Measurements from ENCODE around the gene ABR.

The ABR gene

DNA sequence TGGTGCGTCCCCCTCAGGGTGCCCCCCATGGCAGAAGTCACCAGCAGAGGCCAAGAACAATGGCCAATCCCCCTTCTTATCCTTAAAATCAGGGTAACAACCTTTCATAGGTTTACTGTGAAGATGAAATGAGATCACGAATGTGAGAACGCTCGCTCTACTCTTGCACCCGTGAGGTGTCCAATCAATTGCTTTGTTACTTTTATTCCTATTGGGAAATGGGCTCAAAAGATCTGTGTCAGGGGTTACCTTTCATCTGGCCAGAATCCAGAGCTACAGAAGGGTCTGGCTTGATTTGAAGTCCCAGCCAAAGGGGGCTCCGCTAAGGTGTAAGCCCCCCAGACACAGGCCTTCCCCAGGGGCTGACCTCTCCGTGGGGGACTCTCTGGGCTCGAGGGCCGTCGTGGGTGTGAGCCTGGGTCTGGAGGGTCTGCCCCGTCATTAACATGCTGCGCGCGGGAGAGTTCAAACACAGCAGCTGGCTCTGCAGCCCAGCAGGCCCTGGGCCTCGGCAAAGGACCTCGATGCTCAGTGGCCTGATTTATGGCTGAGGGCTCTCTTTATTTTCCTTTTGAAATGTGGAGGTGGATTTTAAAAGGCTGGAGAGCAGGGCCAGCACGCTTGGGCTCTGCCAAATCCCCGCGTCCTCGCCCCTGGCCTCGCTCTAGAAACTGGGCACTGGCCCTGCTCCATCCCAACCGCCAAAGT is 10.4 kb downstream of the ABR start:
- H3K4me3 ChIP-seq (ENCODE audit: low read depth, low read length) = no peak overlapping the region
- TF ChIP-seq, protein P1, sequence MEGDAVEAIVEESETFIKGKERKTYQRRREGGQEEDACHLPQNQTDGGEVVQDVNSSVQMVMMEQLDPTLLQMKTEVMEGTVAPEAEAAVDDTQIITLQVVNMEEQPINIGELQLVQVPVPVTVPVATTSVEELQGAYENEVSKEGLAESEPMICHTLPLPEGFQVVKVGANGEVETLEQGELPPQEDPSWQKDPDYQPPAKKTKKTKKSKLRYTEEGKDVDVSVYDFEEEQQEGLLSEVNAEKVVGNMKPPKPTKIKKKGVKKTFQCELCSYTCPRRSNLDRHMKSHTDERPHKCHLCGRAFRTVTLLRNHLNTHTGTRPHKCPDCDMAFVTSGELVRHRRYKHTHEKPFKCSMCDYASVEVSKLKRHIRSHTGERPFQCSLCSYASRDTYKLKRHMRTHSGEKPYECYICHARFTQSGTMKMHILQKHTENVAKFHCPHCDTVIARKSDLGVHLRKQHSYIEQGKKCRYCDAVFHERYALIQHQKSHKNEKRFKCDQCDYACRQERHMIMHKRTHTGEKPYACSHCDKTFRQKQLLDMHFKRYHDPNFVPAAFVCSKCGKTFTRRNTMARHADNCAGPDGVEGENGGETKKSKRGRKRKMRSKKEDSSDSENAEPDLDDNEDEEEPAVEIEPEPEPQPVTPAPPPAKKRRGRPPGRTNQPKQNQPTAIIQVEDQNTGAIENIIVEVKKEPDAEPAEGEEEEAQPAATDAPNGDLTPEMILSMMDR (IDR thresholded peaks at IDR 0.05; ENCODE audit: low read depth, low read length, missing control alignments) = no peak
- no peak for DNase-seq (ENCODE audit: low read depth)
- in situ Hi-C loops (cut with HindIII; ENCODE audit: low sequenced_read_pairs) = no loop called here

DNA sequence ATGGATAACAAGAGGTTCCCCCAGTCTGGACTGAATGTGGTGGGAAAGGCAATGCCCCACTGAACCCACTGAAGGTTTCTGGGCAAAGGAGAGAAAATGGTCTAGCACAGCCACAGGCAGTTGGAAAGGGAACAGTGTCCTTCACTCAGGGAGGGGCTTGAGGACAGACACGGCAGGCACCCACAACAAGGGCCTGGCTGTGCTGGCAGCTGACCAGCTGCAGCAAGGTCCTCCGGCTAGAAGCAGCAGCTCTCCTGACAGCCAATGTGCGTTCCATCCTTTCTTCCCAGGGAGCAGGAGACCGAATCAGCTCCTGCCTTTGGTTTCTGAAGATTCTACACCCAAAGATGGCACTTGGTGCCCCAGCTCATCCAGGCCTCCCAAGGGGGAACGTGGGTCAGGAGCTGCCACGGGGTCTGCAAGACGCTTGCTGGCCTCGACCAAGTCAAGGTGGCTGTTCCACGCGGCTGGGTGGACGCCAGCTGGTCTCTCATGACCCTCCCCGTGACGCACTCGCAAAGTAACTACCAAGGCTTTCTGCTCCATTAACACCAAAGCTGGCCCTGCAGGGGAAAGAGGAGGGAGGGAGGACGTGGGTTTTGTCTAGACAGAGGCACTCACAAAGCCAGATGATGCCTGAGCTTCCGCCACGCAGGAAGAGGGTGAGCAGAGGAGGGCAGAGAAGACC is 11.1 kb downstream of the ABR start:
- in situ Hi-C loops (cut with HindIII; ENCODE audit: low sequenced_read_pairs) = no loop called here
- TF ChIP-seq, protein P1 (IDR thresholded peaks at IDR 0.05; ENCODE audit: low read depth, low read length, missing control alignments) = no peak
- no peak overlapping the region for H3K4me3 ChIP-seq (ENCODE audit: low read depth, low read length)
- DNase-seq (ENCODE audit: low read depth) = no peak

DNA sequence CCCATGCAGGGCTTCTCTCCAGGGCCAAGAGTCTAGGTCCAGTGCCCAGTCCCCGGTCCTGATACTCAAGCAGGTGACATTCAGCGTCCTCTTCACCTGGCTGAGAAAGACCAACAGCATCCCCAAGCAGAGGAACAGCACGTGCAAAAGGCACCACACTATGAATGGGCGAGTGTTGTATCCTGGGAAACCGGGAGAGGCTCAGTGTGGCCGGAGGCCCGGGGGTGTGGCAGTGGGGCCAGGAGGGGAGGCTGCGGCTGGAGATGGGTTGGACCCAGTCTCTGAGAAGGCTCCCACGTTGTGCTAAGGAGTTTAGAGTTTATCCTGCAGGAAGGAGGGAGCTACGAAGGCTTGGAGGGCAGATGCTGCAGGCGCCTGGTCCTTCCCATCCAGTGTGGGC is 13.5 kb downstream of the ABR start:
- no peak for DNase-seq (ENCODE audit: low read depth)
- TF ChIP-seq, protein P1 (IDR thresholded peaks at IDR 0.05; ENCODE audit: low read depth, low read length, missing control alignments) = no peak
- in situ Hi-C loops (cut with HindIII; ENCODE audit: low sequenced_read_pairs) = no loop called here
- H3K4me3 ChIP-seq (ENCODE audit: low read depth, low read length) = no peak overlapping the region

DNA sequence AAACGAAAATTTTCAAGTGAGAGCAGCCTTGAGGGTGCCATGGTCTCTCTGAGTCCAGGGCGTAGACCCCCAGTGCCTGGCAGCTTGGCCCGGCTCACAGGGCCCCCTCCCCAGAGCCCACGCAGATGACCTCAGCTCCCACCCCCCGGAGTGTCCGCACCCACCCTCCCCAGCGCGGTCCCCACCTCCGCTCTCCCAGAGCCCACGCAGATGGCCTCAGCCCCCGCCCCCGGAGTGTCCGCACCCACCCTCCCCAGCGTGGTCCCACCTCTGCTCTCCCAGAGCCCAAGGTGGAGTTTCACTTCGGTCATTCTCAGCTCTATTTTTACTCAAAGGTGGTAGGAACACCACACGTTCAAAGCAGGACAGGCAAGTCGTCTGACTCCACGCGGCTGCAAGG is 13.9 kb downstream of the ABR start:
- in situ Hi-C loops (cut with HindIII; ENCODE audit: low sequenced_read_pairs) = no loop called here
- H3K4me3 ChIP-seq (ENCODE audit: low read depth, low read length) = no peak overlapping the region
- DNase-seq (ENCODE audit: low read depth) = no peak
- TF ChIP-seq, protein P1 (IDR thresholded peaks at IDR 0.05; ENCODE audit: low read depth, low read length, missing control alignments) = no peak

DNA sequence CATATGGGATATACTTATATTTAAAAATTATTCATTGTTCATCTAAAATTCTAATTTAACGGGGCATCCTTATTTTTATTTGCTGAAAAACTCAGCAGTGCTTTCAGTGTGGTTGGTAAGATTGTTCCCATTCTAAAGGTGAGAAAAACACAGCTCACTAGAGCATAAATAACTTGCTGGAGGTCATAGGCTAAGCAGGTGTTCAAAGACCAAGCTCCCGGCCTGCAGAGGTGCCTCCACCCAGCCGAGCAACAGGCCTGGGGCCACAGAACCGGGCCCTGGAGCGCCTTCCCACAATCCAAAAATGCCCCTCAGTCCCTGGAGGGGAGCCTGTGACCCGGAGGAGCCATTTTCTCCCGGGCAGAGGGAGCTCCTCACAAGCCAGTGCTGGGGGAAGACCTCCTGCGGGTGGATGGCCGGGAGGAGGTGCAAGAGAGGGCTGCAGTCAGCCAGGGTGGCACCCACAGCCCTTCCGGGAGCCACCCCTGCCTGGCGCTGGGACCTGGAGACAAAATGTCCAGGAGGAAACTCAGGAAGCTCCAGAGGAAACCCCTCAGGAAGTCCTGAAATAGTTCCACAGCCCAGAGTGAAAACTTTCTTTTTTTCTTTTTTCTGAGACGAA is 14.7 kb downstream of the ABR start:
- TF ChIP-seq, protein P1 (IDR thresholded peaks at IDR 0.05; ENCODE audit: low read depth, low read length, missing control alignments) = no peak
- H3K4me3 ChIP-seq (ENCODE audit: low read depth, low read length) = no peak overlapping the region
- no peak for DNase-seq (ENCODE audit: low read depth)
- in situ Hi-C loops (cut with HindIII; ENCODE audit: low sequenced_read_pairs) = no loop called here

- TF ChIP-seq, protein P1 (IDR thresholded peaks at IDR 0.05; ENCODE audit: low read depth, low read length, missing control alignments) = no peak
These were observed 17.5 kb downstream of the ABR start for GRCh38 chr17:1162116-1162855.

More at GRCh38 chr17:1162116-1162855, 17.5 kb downstream of the ABR start:
- in situ Hi-C loops (cut with HindIII; ENCODE audit: low sequenced_read_pairs) = no loop called here
- DNase-seq (ENCODE audit: low read depth) = no peak
- no peak overlapping the region for H3K4me3 ChIP-seq (ENCODE audit: low read depth, low read length)
